Ovary (tissue), 3 donors: ENCODE data around the gene HIGD2A.

Source experiments
- POLR2A ChIP-seq: fragments of 450-650 bp; IDR thresholded peaks from one replicate; pipeline ENCODE4 v1.6.1; 2017; ENCODE audit warnings: antibody characterized with exemption, mild to moderate bottlenecking, moderate library complexity
- TF ChIP-seq, protein P1 (sequence below), 3 donors: fragments of 450-650 bp in 2 of 3; fragments of 200-600 bp in 1 of 3; IDR thresholded peaks; one replicate each; pipeline versions ENCODE4 v1.5.1 to v1.8.0; 2016 to 2022; ENCODE audit warnings: antibody characterized with exemption in 3 of 3, mild to moderate bottlenecking in 1 of 3
- donor health status: DM: no; HTN: no; CAD: no.

GRCh38 chr5:176352116-176352878 lies 36.3 kb upstream of the HIGD2A start:
- TF ChIP-seq POLR2A, result no peak
- TF ChIP-seq, protein P1, sequence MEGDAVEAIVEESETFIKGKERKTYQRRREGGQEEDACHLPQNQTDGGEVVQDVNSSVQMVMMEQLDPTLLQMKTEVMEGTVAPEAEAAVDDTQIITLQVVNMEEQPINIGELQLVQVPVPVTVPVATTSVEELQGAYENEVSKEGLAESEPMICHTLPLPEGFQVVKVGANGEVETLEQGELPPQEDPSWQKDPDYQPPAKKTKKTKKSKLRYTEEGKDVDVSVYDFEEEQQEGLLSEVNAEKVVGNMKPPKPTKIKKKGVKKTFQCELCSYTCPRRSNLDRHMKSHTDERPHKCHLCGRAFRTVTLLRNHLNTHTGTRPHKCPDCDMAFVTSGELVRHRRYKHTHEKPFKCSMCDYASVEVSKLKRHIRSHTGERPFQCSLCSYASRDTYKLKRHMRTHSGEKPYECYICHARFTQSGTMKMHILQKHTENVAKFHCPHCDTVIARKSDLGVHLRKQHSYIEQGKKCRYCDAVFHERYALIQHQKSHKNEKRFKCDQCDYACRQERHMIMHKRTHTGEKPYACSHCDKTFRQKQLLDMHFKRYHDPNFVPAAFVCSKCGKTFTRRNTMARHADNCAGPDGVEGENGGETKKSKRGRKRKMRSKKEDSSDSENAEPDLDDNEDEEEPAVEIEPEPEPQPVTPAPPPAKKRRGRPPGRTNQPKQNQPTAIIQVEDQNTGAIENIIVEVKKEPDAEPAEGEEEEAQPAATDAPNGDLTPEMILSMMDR (IDR thresholded peaks at IDR 0.05), result no peak
